Stimulated activated memory B cell treated with anti-CD40 and anti-IgM and Interleukin-4, amounts not matched to agents 10 μg/mL and 1 μg/mL and 100 μg/mL, for 72 hours (primary cell): ENCODE measurements around the gene DCANP1.
A peak's percentile ranks its signal among the peaks of the same experiment; 100 is the strongest.

Experiments used
- ATAC-seq: fragments of 150-1000 bp; cut with Tn5 transposase; 2 replicates; pipeline ENCODE4 v1.10.0; 2021
- H3K27ac Mint-ChIP-seq: one replicate; pipeline ENCODE4 v1.8.0; 2022; ENCODE audit warnings: mild to moderate bottlenecking, mixed read lengths
- H3K27me3 Mint-ChIP-seq: one replicate; pipeline ENCODE4 v1.8.0; 2022; ENCODE audit warnings: mixed read lengths
- H3K36me3 Mint-ChIP-seq: one replicate; pipeline ENCODE4 v1.8.0; 2022; ENCODE audit warnings: mixed read lengths
- H3K4me1 Mint-ChIP-seq: one replicate; pipeline ENCODE4 v1.8.0; 2022; ENCODE audit warnings: mixed read lengths
- H3K4me3 Mint-ChIP-seq: one replicate; pipeline ENCODE4 v1.8.0; 2022; ENCODE audit warnings: mild to moderate bottlenecking, moderate library complexity, mixed read lengths
- H3K9me3 Mint-ChIP-seq: one replicate; pipeline ENCODE4 v1.8.0; 2022; ENCODE audit warnings: mixed read lengths

The DCANP1 gene

DNA sequence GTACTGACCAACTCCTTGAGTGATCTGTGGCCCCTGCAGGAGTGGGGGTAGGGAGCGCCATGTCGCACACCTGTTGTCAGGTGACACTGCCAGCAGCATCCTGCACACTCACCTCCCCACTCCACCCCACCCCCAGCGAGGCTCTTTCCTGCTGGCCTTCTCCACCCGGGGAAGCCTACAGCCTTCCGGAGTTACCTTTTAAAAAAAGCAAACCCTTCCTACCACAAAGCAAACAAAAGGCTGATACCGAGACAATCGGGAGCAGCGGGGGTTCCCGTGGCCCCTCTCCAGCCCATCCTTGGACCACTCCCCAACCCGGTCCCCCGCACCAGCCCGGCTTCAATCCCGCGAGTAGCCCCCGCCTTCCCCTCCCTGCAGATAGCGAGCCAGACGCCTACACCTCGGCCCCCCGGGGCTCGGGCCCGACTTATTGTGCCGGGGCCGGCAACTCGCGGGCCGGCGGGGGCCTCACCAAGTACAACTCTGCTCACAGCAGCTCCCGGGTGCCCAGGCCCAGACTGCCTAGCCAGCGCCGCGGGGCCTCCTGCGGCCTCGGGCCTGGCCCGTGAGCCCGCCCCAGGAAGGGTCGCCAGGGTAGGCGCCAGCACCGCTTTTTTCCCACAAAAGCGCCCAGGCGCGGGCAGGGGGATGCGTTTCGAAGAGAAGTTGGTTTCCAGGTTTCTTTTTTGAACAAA lies 48.8 kb downstream of the DCANP1 start:
- H3K9me3 Mint-ChIP-seq = no peaks in the 10 kb centered on the region
- peaks cover 7% of the 10 kb centered on the region for H3K36me3 Mint-ChIP-seq
- H3K27ac Mint-ChIP-seq = peak overlapping the region; percentile 95
- H3K4me3 Mint-ChIP-seq = peak overlapping the region; percentile 87
- peaks cover 62% of the 10 kb centered on the region for H3K4me1 Mint-ChIP-seq
- H3K27me3 Mint-ChIP-seq = no peaks in the 10 kb centered on the region
- peak; percentile 71 for ATAC-seq

DNA sequence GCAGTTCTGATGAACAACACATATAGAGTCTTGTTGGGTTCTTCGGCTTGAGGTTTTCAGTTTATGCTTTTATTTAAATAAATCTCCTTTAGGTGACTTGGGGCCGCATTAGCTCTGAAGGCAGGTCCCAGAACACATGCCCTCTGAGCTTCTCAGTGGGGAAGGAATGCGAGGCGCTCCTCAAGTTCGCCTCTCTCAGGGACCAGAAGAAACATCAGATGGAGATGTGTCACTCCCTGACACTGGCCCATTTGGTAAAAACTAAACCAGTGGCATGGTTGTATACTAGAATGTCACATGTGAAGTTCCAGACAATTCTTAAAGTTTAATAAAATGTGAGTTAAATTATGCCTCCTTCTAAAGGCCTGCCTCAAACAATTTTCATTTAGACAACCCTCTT lies 50.1 kb downstream of the DCANP1 start:
- no peak for ATAC-seq
- H3K27ac Mint-ChIP-seq = no peak overlapping the region
- H3K27me3 Mint-ChIP-seq = no peaks in the 10 kb centered on the region
- peaks cover 74% of the 10 kb centered on the region for H3K4me1 Mint-ChIP-seq
- peaks cover 19% of the 10 kb centered on the region for H3K36me3 Mint-ChIP-seq
- peak overlapping the region; percentile 28 for H3K4me3 Mint-ChIP-seq
- H3K9me3 Mint-ChIP-seq = no peaks in the 10 kb centered on the region

DNA sequence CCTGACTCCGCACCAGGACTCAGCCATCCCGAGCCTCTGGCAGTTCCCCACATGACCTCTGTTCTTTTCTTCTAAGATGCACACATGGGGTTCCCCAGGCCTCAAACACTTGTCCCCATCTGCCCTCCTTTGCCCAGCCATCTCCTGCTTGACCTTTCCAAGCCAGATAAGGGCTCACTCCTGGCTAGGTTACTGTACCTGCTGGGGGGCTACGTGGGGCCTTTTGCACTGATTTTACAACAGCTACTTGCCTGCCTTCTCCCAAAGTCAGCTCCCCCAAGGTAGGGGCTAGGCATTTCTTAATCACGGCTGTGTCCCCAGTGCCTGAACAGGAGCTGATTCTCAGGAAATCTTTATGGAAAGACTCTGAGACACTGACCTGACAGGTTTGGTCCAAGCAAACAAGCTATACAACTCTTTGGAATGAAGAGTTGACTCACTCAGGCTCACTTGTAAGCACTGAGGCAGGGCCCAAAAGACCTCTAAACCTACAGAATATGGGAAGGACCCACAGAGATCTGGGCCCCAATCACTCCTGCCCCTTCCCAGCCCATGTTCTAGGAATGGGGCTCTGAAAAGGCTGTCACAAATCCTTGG lies 50.6 kb downstream of the DCANP1 start:
- no peak overlapping the region for H3K27ac Mint-ChIP-seq
- H3K36me3 Mint-ChIP-seq = peaks cover 20% of the 10 kb centered on the region
- no peaks in the 10 kb centered on the region for H3K9me3 Mint-ChIP-seq
- no peak overlapping the region for H3K4me3 Mint-ChIP-seq
- no peak for ATAC-seq
- H3K4me1 Mint-ChIP-seq = peaks cover 80% of the 10 kb centered on the region
- no peaks in the 10 kb centered on the region for H3K27me3 Mint-ChIP-seq

DNA sequence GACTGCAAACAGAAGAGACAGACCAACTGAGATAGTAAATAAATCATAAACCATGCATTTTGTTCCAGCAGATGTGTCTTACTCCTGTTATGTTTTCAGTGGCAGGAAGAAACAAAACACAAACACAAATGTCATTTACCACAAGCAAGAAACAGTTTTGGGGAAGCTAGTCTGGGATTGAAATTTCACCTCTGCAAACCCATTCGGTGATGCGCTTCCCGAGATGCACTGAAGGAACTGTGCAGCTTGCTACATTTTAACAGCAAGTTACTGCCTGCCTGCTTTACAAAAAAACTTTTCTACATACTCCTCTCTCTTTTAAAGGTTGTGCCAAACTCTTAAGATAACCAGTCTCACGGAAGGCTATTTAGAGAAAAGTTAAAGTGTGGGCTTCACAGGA lies 51.3 kb downstream of the DCANP1 start:
- no peaks in the 10 kb centered on the region for H3K9me3 Mint-ChIP-seq
- H3K27me3 Mint-ChIP-seq = no peaks in the 10 kb centered on the region
- H3K4me1 Mint-ChIP-seq = peaks cover 83% of the 10 kb centered on the region
- H3K4me3 Mint-ChIP-seq = no peak overlapping the region
- H3K27ac Mint-ChIP-seq = no peak overlapping the region
- no peak for ATAC-seq
- peaks cover 20% of the 10 kb centered on the region for H3K36me3 Mint-ChIP-seq

DNA sequence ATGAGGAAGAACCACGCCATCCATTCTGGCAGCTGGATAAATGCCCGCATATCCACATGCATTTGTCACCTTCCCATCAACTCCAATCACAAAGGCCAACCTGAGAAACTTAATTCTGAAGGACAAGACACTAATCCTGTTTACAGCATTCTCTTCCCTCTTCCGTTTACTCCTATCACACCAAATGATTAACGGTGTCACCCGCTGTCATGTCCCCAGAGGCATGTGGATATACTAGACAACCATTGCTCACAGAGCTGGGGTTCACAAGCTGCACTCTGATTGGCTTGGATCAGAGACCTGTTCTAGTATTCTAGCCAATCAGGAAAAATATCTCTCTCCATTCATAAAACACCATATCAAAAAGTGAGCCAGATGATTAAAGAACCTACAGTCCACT lies 51.7 kb downstream of the DCANP1 start:
- H3K4me1 Mint-ChIP-seq = peaks cover 82% of the 10 kb centered on the region
- peaks cover 20% of the 10 kb centered on the region for H3K36me3 Mint-ChIP-seq
- H3K27me3 Mint-ChIP-seq = no peaks in the 10 kb centered on the region
- no peak overlapping the region for H3K27ac Mint-ChIP-seq
- H3K9me3 Mint-ChIP-seq = no peaks in the 10 kb centered on the region
- H3K4me3 Mint-ChIP-seq = no peak overlapping the region
- no peak for ATAC-seq
